Stomach (tissue), 4 donors: Measurements from ENCODE around the gene GET3.

Source experiments
- CTCF ChIP-seq, 7 experiments: fragments of 450-650 bp in 4 of 7; fragments of 200-600 bp in 3 of 7; sonication (generic) in 3 of 7; IDR thresholded peaks; one replicate each; pipeline ENCODE4 v1.5.1; 2016 to 2019; ENCODE audit warnings: antibody characterized with exemption in 7 of 7, control low read depth in 2 of 7, mild to moderate bottlenecking in 1 of 7
- EP300 ChIP-seq: sonication (generic); formaldehyde crosslinking; IDR thresholded peaks from one replicate; pipeline ENCODE4 v1.6.1; 2017; ENCODE audit warnings: antibody characterized with exemption
- POLR2A ChIP-seq, 4 donors: fragments of 450-650 bp; IDR thresholded peaks; one replicate each; pipeline ENCODE4 v1.6.1; 2016; ENCODE audit warnings: antibody characterized with exemption in 4 of 4, control low read depth in 2 of 4, mild to moderate bottlenecking in 1 of 4, moderate library complexity in 1 of 4
- POLR2AphosphoS5 ChIP-seq, 3 donors: sonication (generic); formaldehyde crosslinking; IDR thresholded peaks; one replicate each; pipeline ENCODE4 v1.6.1; 2016; ENCODE audit warnings: antibody characterized with exemption in 3 of 3

GRCh38 chr19:12796146-12797071, 59.1 kb downstream of the GET3 start:
- TF ChIP-seq CTCF (IDR thresholded peaks at IDR 0.05), result peak in 6 of 7 experiments; percentile 68 to 100 (median 94)
- TF ChIP-seq POLR2A (IDR thresholded peaks at IDR 0.05), result no peak
- peak; percentile 53 to 93 (median 72) for TF ChIP-seq POLR2AphosphoS5 (IDR thresholded peaks at IDR 0.05)
- TF ChIP-seq EP300, result no peak
